GM19239 (cell line): ENCODE data around the gene DMRTC2.
A peak's percentile ranks its signal among the peaks of the same experiment; 100 is the strongest.

ENCODE experiments used
- DNase-seq: peaks from one replicate; pipeline ENCODE4 v3.0.0; 2011; ENCODE audit warnings: low spot score; ENCODE audit not compliant: insufficient read length
- FAIRE-seq: peaks from 2 replicates; lab custom pipeline; 2011; peaks lifted over from hg19 to GRCh38; lab: Jason Lieb, UNC

The DMRTC2 gene

GRCh38 chr19:41845001-41845050 lies at the start of gene DMRTC2:
Gene DMRTC2, plus strand, starts transcription at chr19:41845042. Its CDS starts 2,387 bp downstream, at chr19:41847429.
- DNase-seq, result no peak
- no peak for FAIRE-seq

- FAIRE-seq, result no peak
Observed at GRCh38 chr19:41796362-41796761, 48.5 kb upstream of the DMRTC2 start, which contains the start of gene CEACAM3. Gene CEACAM3, plus strand, starts transcription at chr19:41796587. Its CDS starts 91 bp downstream, at chr19:41796678.

GRCh38 chr19:41796901-41797300 lies 47.9 kb upstream of the DMRTC2 start:
- DNase-seq, result no peak
- no peak for FAIRE-seq

More at GRCh38 chr19:41796362-41796761, 48.5 kb upstream of the DMRTC2 start, which contains the start of gene CEACAM3:
- no peak for DNase-seq

GRCh38 chr19:41799444-41800000 lies 45.3 kb upstream of the DMRTC2 start:
- no peak for FAIRE-seq
- DNase-seq, result no peak

- no peak for FAIRE-seq
- no peak for DNase-seq
Observed at GRCh38 chr19:41801031-41801430, 43.8 kb upstream of the DMRTC2 start.

- FAIRE-seq, result no peak
- DNase-seq, result no peak
Observed at GRCh38 chr19:41801792-41802211, 43.0 kb upstream of the DMRTC2 start.

- no peak for FAIRE-seq
Observed at GRCh38 chr19:41802770-41803169, 42.1 kb upstream of the DMRTC2 start.

GRCh38 chr19:41804336-41804735 lies 40.5 kb upstream of the DMRTC2 start:
- no peak for FAIRE-seq
- no peak for DNase-seq

More at GRCh38 chr19:41802770-41803169, 42.1 kb upstream of the DMRTC2 start:
- DNase-seq, result no peak

- DNase-seq (no peak), FAIRE-seq (no peak)
Observed at GRCh38 chr19:41807176-41807575, 37.7 kb upstream of the DMRTC2 start.

GRCh38 chr19:41808663-41809566 lies 35.9 kb upstream of the DMRTC2 start:
- FAIRE-seq (no peak), DNase-seq (no peak)

GRCh38 chr19:41810301-41810700 lies 34.5 kb upstream of the DMRTC2 start:
- no peak for DNase-seq
- no peak for FAIRE-seq

- FAIRE-seq, result no peak
- DNase-seq, result no peak
Observed at GRCh38 chr19:41811036-41811435, 33.8 kb upstream of the DMRTC2 start.

- DNase-seq, result no peak
- FAIRE-seq, result no peak
Observed at GRCh38 chr19:41811981-41812380, 32.9 kb upstream of the DMRTC2 start.

- DNase-seq (no peak), FAIRE-seq (no peak)
Observed at GRCh38 chr19:41813911-41814310, 30.9 kb upstream of the DMRTC2 start.

GRCh38 chr19:41815301-41815700 lies 29.5 kb upstream of the DMRTC2 start:
- DNase-seq, result no peak

GRCh38 chr19:41816761-41817160 lies 28.1 kb upstream of the DMRTC2 start:
- FAIRE-seq (no peak), DNase-seq (no peak)

More at GRCh38 chr19:41815301-41815700, 29.5 kb upstream of the DMRTC2 start:
- no peak for FAIRE-seq

GRCh38 chr19:41821003-41821735 lies 23.7 kb upstream of the DMRTC2 start:
- DNase-seq (peak; percentile 54), FAIRE-seq (peak; percentile 87)

GRCh38 chr19:41837981-41838708 lies 6.7 kb upstream of the DMRTC2 start:
- no peak for DNase-seq
- FAIRE-seq, result no peak

GRCh38 chr19:41839211-41839610 lies 5.6 kb upstream of the DMRTC2 start:
- no peak for FAIRE-seq
- no peak for DNase-seq

GRCh38 chr19:41843371-41843770 lies 1.5 kb upstream of the DMRTC2 start:
- no peak for FAIRE-seq
- no peak for DNase-seq

GRCh38 chr19:41844601-41845000 lies 241 bp upstream of the DMRTC2 start, which contains the start of gene LYPD4:
Gene LYPD4, minus strand, starts transcription at chr19:41844683. Its CDS starts 5,398 bp downstream, at chr19:41839285.
- FAIRE-seq (no peak), DNase-seq (no peak)
